Esophagus squamous epithelium (tissue), 5 donors: Measurements from ENCODE around the gene SUSD2. TPM values are rescaled to one million over a fixed set of nuclear protein-coding genes. Genes with fewer than 3 reads are reported as not detected.
A peak's percentile ranks its signal among the peaks of the same experiment; 100 is the strongest.

Source experiments
- DNase-seq: peaks from one replicate; lab custom pipeline; 2025; lab: John Stamatoyannopoulos, UW
- H3K27ac ChIP-seq, 4 donors: fragments of 200-600 bp; sonication (generic); one replicate each; pipeline ENCODE4 v1.5.1; 2016 to 2019; ENCODE audit warnings: mild to moderate bottlenecking in 1 of 4
- H3K27me3 ChIP-seq, 4 donors: fragments of 200-600 bp; sonication (generic); 1 replicate in 3 of 4; 2 replicates in 1 of 4; pipeline versions ENCODE4 v1.5.1 to v1.6.0; 2017 to 2021; ENCODE audit warnings: antibody characterized with exemption in 1 of 4
- H3K36me3 ChIP-seq, 3 donors: fragments of 200-600 bp; sonication (generic); one replicate each; pipeline ENCODE4 v1.5.1; 2016 to 2019
- H3K4me1 ChIP-seq, 3 donors: fragments of 200-600 bp; sonication (generic); one replicate each; pipeline ENCODE4 v1.5.1; 2017 to 2019
- H3K4me3 ChIP-seq, 4 donors: fragments of 200-600 bp; sonication (generic); 1 replicate in 3 of 4; 2 replicates in 1 of 4; pipeline ENCODE4 v1.5.1; 2016 to 2019; ENCODE audit warnings: mild to moderate bottlenecking in 2 of 4, moderate library complexity in 1 of 4
- H3K9me3 ChIP-seq, 3 donors: fragments of 200-600 bp; sonication (generic); one replicate each; pipeline ENCODE4 v1.5.1; 2016 to 2019
- CTCF ChIP-seq, 6 experiments: fragments of 450-650 bp in 4 of 6; fragments of 200-600 bp in 2 of 6; sonication (generic) in 2 of 6; IDR thresholded peaks; one replicate each; pipeline ENCODE4 v1.5.1; 2016 to 2019; ENCODE audit warnings: antibody characterized with exemption in 6 of 6, mild to moderate bottlenecking in 4 of 6, moderate library complexity in 4 of 6
- POLR2A ChIP-seq, 4 donors: fragments of 450-650 bp; IDR thresholded peaks; one replicate each; pipeline ENCODE4 v1.6.1; 2017; ENCODE audit warnings: antibody characterized with exemption in 4 of 4, mild to moderate bottlenecking in 4 of 4, moderate library complexity in 3 of 4
- WGBS, 2 donors: methylation state at CpG; one replicate each; pipeline ENCODE4 v1.1.5; 2018; 5-methylcytosine and 5-hydroxymethylcytosine counted together
- intact Hi-C: fragments of 100-400 bp; cut with DNase I; formaldehyde crosslinking; loops from one replicate; pipeline ENCODE4 v1.15.0; 2022
- total RNA-seq, 4 donors: library from RNA; depleted of rRNA; stranded (reverse); fragments of >200 nt; gene quantifications; one replicate each; pipeline ENCODE4 v1.1.0, GENCODE V29; 2016
- donor health status: DM: yes; HTN: yes; CAD: no.

SUSD2 gene
- total RNA-seq, 4 donors from 2014 or later: 1.1 to 2.5 (median 1.6) TPM

GRCh38 chr22:24146791-24147353 lies 34.4 kb upstream of the SUSD2 start:
- no peak for DNase-seq
- H3K36me3 ChIP-seq: peaks cover 0 to 74% (median 0%) of the 10 kb centered on the region in 3 donors
- H3K4me3 ChIP-seq: no peak overlapping the region
- peaks cover 23 to 75% (median 41%) of the 10 kb centered on the region in 3 donors for H3K4me1 ChIP-seq
- intact Hi-C loops: no loop called here
- 50 to 57% methylated on average over 3 to 4 of the region's 4 CpGs for WGBS, 2 donors
- H3K9me3 ChIP-seq: no peaks in the 10 kb centered on the region
- no peaks in the 10 kb centered on the region for H3K27me3 ChIP-seq
- H3K27ac ChIP-seq: peak overlapping the region; percentile 34 to 87 (median 79)
- TF ChIP-seq CTCF (IDR thresholded peaks at IDR 0.05) (no peak), POLR2A (IDR thresholded peaks at IDR 0.05) (no peak)

- peak overlapping the region; percentile 15 to 87 (median 79) for H3K27ac ChIP-seq
- H3K4me1 ChIP-seq: peaks cover 23 to 68% (median 41%) of the 10 kb centered on the region in 3 donors
- H3K27me3 ChIP-seq: no peaks in the 10 kb centered on the region
- peaks cover 0 to 73% (median 0%) of the 10 kb centered on the region in 3 donors for H3K36me3 ChIP-seq
- DNase-seq: no peak
- WGBS, 2 donors: 100% methylated on average over 1 of the region's 3 CpGs; no CpG with 5 or more reads in 1 of the 2 donors
- H3K9me3 ChIP-seq: no peaks in the 10 kb centered on the region
- H3K4me3 ChIP-seq: no peak overlapping the region
- intact Hi-C loops: no loop called here
- TF ChIP-seq POLR2A (IDR thresholded peaks at IDR 0.05) (no peak), CTCF (IDR thresholded peaks at IDR 0.05) (no peak)
Observed at GRCh38 chr22:24147666-24148065, 33.6 kb upstream of the SUSD2 start.

- peaks cover 0 to 68% (median 0%) of the 10 kb centered on the region in 3 donors for H3K36me3 ChIP-seq
- TF ChIP-seq POLR2A (IDR thresholded peaks at IDR 0.05): no peak
- no peak for TF ChIP-seq CTCF (IDR thresholded peaks at IDR 0.05)
- H3K27ac ChIP-seq: peak overlapping the region in 3 of 4 donors; percentile 71 to 87 (median 87)
- intact Hi-C loops: no loop called here
- no peaks in the 10 kb centered on the region for H3K27me3 ChIP-seq
- no peaks in the 10 kb centered on the region for H3K9me3 ChIP-seq
- 68 to 86% methylated on average over 4 to 5 of the region's 5 CpGs for WGBS, 2 donors
- DNase-seq: no peak
- H3K4me3 ChIP-seq: no peak overlapping the region
- peaks cover 28 to 72% (median 46%) of the 10 kb centered on the region in 3 donors for H3K4me1 ChIP-seq
Observed at GRCh38 chr22:24148266-24149197, 32.8 kb upstream of the SUSD2 start.

- H3K9me3 ChIP-seq: no peaks in the 10 kb centered on the region
- TF ChIP-seq CTCF (IDR thresholded peaks at IDR 0.05) (no peak), POLR2A (IDR thresholded peaks at IDR 0.05) (no peak)
- H3K27me3 ChIP-seq: no peaks in the 10 kb centered on the region
- WGBS, 2 donors: 89 to 92% methylated on average over 2 to 3 of the region's 4 CpGs
- peaks cover 0 to 61% (median 0%) of the 10 kb centered on the region in 3 donors for H3K36me3 ChIP-seq
- no peak for DNase-seq
- peaks cover 28 to 70% (median 47%) of the 10 kb centered on the region in 3 donors for H3K4me1 ChIP-seq
- no peak overlapping the region for H3K4me3 ChIP-seq
- intact Hi-C loops: no loop called here
- peak overlapping the region in 2 of 4 donors; percentile 87 for H3K27ac ChIP-seq
Observed at GRCh38 chr22:24149198-24149590, 32.1 kb upstream of the SUSD2 start.
